Testis (tissue), 2 donors: ENCODE results near the gene SMIM17.

ENCODE experiments used
- POLR2A ChIP-seq: fragments of 450-650 bp; IDR thresholded peaks from one replicate; pipeline ENCODE4 v1.6.1; 2017; ENCODE audit warnings: antibody characterized with exemption, mild to moderate bottlenecking, moderate library complexity
- TF ChIP-seq, protein P1 (sequence below), 3 experiments: fragments of 450-650 bp in 2 of 3; fragments of 200-600 bp in 1 of 3; sonication (generic) in 1 of 3; IDR thresholded peaks; one replicate each; pipeline ENCODE4 v1.5.1; 2016 to 2019; ENCODE audit warnings: antibody characterized with exemption in 3 of 3, mild to moderate bottlenecking in 2 of 3, moderate library complexity in 1 of 3

DNA sequence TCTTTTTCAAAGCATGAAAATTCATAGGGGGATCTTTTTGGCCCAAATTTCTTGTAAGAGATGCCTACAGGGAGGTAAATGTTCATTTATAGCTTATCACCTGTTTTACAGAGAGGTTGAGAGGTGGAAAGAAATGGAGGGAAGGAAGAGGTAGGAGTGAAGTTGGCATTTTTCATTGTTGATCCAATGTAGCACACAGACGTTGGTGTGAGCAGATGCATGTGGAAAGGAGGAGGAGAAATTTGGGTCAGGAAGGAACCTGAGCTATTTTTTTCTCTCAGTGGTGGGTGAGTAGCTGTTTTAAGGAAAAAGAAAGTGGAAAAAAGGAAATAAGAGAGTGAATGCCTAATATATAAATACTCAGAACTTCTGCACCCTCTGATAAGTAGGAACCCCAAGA, 9.9 kb upstream of the SMIM17 start:
- TF ChIP-seq, protein P1, sequence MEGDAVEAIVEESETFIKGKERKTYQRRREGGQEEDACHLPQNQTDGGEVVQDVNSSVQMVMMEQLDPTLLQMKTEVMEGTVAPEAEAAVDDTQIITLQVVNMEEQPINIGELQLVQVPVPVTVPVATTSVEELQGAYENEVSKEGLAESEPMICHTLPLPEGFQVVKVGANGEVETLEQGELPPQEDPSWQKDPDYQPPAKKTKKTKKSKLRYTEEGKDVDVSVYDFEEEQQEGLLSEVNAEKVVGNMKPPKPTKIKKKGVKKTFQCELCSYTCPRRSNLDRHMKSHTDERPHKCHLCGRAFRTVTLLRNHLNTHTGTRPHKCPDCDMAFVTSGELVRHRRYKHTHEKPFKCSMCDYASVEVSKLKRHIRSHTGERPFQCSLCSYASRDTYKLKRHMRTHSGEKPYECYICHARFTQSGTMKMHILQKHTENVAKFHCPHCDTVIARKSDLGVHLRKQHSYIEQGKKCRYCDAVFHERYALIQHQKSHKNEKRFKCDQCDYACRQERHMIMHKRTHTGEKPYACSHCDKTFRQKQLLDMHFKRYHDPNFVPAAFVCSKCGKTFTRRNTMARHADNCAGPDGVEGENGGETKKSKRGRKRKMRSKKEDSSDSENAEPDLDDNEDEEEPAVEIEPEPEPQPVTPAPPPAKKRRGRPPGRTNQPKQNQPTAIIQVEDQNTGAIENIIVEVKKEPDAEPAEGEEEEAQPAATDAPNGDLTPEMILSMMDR (IDR thresholded peaks at IDR 0.05) = no peak
- TF ChIP-seq POLR2A = no peak
